Colonic mucosa (tissue), 4 donors: ENCODE results near the gene COL24A1. TPM values are rescaled to one million over a fixed set of nuclear protein-coding genes. Genes with fewer than 3 reads are reported as not detected.

ENCODE experiments used
- DNase-seq: peaks from one replicate; pipeline ENCODE4 v3.0.0-alpha.2; 2020
- H3K27ac ChIP-seq: fragments of 200-600 bp; one replicate; pipeline ENCODE4 v1.8.0; 2021
- H3K27me3 ChIP-seq: fragments of 200-600 bp; one replicate; pipeline ENCODE4 v1.8.0; 2021
- H3K36me3 ChIP-seq: fragments of 200-600 bp; one replicate; pipeline ENCODE4 v1.8.0; 2021
- H3K4me1 ChIP-seq: fragments of 200-600 bp; one replicate; pipeline ENCODE4 v1.8.0; 2021; ENCODE audit warnings: mild to moderate bottlenecking
- H3K4me3 ChIP-seq: fragments of 200-600 bp; one replicate; pipeline ENCODE4 v1.8.0; 2021
- H3K9ac ChIP-seq, 2 donors: one replicate each; pipeline ENCODE4 v1.7.0; 2013; ENCODE audit warnings: control low read depth in 2 of 2, low read depth in 2 of 2, low read length in 2 of 2
- H3K9me3 ChIP-seq: fragments of 200-600 bp; one replicate; pipeline ENCODE4 v1.8.0; 2021
- CTCF ChIP-seq: fragments of 200-600 bp; IDR thresholded peaks from one replicate; pipeline ENCODE4 v1.8.0; 2022; ENCODE audit warnings: antibody characterized with exemption, mild to moderate bottlenecking
- intact Hi-C: fragments of 100-400 bp; cut with DNase I; formaldehyde crosslinking; loops from one replicate; pipeline ENCODE4 v1.14.1; 2022
- total RNA-seq, 2 donors: library from RNA; stranded (reverse); fragmentation: NEBNext Ultra II Directional in 1 of 2; extraction: Animal tissue kit (Norgen Biotek cat#: 25700) in 1 of 2; gene quantifications; one replicate each; pipeline ENCODE4 v1.2.1, GENCODE V29; 2021
- donor health status: healthy.
- donor health status: DM: no; HTN: no; CAD: no.
- donor health status: DM: no; HTN: no; CAD: no.

The COL24A1 gene
- total RNA-seq, 2 donors from 2014 or later: 0.02 to 0.40 TPM

- Histone ChIP-seq H3K9me3 (no peaks in the 10 kb centered on the region), H3K27ac (no peak overlapping the region)
- intact Hi-C loops: no loop called here
Measured at GRCh38 chr1:86104606-86105532, 51.7 kb downstream of the COL24A1 start.

GRCh38 chr1:86101616-86102015, 55.0 kb downstream of the COL24A1 start:
- no peak for TF ChIP-seq CTCF
- Histone ChIP-seq H3K27me3 (no peaks in the 10 kb centered on the region), H3K36me3 (no peaks in the 10 kb centered on the region), H3K9ac (no peak overlapping the region), H3K9me3 (no peaks in the 10 kb centered on the region), H3K27ac (no peak overlapping the region), H3K4me3 (no peak overlapping the region), H3K4me1 (no peaks in the 10 kb centered on the region)
- intact Hi-C loops: no loop called here
- no peak for DNase-seq

More at GRCh38 chr1:86104606-86105532, 51.7 kb downstream of the COL24A1 start:
- Histone ChIP-seq H3K4me3 (no peak overlapping the region), H3K36me3 (no peaks in the 10 kb centered on the region), H3K4me1 (no peaks in the 10 kb centered on the region), H3K27me3 (no peaks in the 10 kb centered on the region), H3K9ac (no peak overlapping the region)
- TF ChIP-seq CTCF: no peak
- DNase-seq: peak; percentile 53

- no peak overlapping the region for H3K9ac ChIP-seq
- H3K4me1 ChIP-seq: no peaks in the 10 kb centered on the region
- no peak overlapping the region for H3K27ac ChIP-seq
- no peaks in the 10 kb centered on the region for H3K36me3 ChIP-seq
- intact Hi-C loops: no loop called here
- no peaks in the 10 kb centered on the region for H3K27me3 ChIP-seq
- no peaks in the 10 kb centered on the region for H3K9me3 ChIP-seq
- TF ChIP-seq CTCF: no peak
- H3K4me3 ChIP-seq: no peak overlapping the region
- DNase-seq: no peak
Measured at GRCh38 chr1:86100401-86100800, 56.2 kb downstream of the COL24A1 start.

GRCh38 chr1:86089765-86090164, 66.8 kb downstream of the COL24A1 start:
- no peak for TF ChIP-seq CTCF
- no peak overlapping the region for H3K27ac ChIP-seq
- no peaks in the 10 kb centered on the region for H3K36me3 ChIP-seq
- no peak overlapping the region for H3K4me3 ChIP-seq
- DNase-seq: no peak
- no peaks in the 10 kb centered on the region for H3K4me1 ChIP-seq
- no peaks in the 10 kb centered on the region for H3K27me3 ChIP-seq
- no peaks in the 10 kb centered on the region for H3K9me3 ChIP-seq
- intact Hi-C loops: no loop called here
- no peak overlapping the region for H3K9ac ChIP-seq

- H3K36me3 ChIP-seq: no peaks in the 10 kb centered on the region
- H3K27me3 ChIP-seq: no peaks in the 10 kb centered on the region
- intact Hi-C loops: no loop called here
- no peak overlapping the region for H3K9ac ChIP-seq
- H3K9me3 ChIP-seq: no peaks in the 10 kb centered on the region
- no peaks in the 10 kb centered on the region for H3K4me1 ChIP-seq
- H3K27ac ChIP-seq: no peak overlapping the region
- TF ChIP-seq CTCF: no peak
- no peak for DNase-seq
- H3K4me3 ChIP-seq: no peak overlapping the region
Measured at GRCh38 chr1:86085741-86086409, 70.7 kb downstream of the COL24A1 start.
